ENCODE results near the gene OR8B12.

The OR8B12 gene

DNA sequence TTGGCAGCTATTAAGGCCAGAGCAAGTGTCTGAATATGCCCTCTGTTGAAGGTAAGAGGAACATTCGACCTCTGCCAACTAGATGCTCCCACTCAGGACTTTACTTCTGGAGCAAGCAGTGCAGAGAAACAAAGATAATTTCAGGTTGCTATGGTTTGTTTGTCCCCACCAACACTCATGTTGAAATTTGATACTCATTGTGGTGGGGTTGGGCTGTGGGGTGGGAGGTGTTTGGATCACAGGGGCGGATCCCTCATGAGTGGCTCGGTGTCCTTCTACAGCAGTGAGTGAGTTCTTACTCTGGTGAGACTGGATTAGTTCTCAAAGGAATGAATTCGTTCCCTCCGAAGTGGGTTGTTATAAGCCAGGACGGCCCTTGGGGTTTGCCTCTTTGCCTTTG is 38.4 kb upstream of the OR8B12 start:
- TF ChIP-seq, protein P1, sequence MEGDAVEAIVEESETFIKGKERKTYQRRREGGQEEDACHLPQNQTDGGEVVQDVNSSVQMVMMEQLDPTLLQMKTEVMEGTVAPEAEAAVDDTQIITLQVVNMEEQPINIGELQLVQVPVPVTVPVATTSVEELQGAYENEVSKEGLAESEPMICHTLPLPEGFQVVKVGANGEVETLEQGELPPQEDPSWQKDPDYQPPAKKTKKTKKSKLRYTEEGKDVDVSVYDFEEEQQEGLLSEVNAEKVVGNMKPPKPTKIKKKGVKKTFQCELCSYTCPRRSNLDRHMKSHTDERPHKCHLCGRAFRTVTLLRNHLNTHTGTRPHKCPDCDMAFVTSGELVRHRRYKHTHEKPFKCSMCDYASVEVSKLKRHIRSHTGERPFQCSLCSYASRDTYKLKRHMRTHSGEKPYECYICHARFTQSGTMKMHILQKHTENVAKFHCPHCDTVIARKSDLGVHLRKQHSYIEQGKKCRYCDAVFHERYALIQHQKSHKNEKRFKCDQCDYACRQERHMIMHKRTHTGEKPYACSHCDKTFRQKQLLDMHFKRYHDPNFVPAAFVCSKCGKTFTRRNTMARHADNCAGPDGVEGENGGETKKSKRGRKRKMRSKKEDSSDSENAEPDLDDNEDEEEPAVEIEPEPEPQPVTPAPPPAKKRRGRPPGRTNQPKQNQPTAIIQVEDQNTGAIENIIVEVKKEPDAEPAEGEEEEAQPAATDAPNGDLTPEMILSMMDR (IDR thresholded peaks at IDR 0.05; ENCODE audit: insufficient read depth, low read depth, low read length, missing control alignments), result no peak
- no peak overlapping the region for H3K4me3 ChIP-seq (ENCODE audit: low read length)
- no peak for DNase-seq (ENCODE audit: low read depth)

DNA sequence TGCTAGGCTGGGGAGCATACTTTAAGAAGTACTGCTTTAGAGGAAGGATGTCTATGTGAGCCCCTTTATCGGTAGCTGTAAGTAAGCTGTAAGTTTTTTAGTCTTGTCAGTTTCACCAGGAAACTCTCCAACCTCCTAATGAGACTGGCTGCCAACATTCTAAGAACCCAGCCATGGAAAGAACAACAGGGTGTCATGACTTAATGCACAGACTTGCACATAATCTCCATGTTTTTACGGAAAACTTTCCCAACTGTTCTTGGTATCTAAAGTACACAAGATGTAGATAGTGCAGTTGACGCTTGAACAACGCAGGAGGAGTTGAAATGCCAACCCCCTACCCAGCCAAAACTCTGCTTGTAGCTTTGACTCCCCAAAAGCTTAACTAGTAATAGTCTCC is 35.3 kb upstream of the OR8B12 start:
- no peak for DNase-seq (ENCODE audit: low read depth)
- TF ChIP-seq, protein P1 (IDR thresholded peaks at IDR 0.05; ENCODE audit: insufficient read depth, low read depth, low read length, missing control alignments), result no peak
- H3K4me3 ChIP-seq (ENCODE audit: low read length), result no peak overlapping the region

DNA sequence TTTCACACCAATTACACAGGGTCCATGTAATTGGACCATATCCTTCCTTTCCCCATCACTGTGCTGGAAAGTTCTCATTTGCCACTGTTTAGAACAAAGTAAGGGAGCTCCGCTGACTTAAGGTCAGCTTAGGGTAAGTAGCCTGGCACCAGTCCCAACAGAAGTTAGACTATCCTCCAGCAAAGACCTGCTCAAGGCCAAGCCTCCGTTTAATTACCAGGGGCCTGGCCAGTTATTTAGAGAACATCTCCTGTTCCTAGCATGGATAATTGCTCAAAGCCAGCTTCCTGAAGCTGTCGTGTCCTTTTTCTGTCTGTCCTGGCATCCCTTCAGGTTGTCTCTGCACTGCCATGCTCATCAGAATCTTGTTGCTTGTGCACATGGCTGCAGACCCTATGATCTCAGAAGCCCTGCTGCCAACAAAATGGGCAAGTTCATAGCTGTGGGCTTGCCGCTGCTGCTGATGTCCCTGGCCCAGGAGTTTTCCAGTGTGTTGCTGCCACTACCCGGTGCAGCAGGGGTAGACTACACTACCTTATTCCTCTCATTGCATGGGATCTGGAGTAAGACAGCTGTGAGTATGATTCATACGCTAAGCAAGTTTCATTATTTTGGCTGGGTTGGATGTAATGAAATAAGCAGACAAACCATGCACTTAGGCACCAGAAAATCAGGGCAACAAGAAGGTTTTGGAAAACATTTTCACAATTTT is 34.4 kb upstream of the OR8B12 start:
- TF ChIP-seq, protein P1 (IDR thresholded peaks at IDR 0.05; ENCODE audit: insufficient read depth, low read depth, low read length, missing control alignments), result no peak
- H3K4me3 ChIP-seq (ENCODE audit: low read length), result no peak overlapping the region
- no peak for DNase-seq (ENCODE audit: low read depth)

DNA sequence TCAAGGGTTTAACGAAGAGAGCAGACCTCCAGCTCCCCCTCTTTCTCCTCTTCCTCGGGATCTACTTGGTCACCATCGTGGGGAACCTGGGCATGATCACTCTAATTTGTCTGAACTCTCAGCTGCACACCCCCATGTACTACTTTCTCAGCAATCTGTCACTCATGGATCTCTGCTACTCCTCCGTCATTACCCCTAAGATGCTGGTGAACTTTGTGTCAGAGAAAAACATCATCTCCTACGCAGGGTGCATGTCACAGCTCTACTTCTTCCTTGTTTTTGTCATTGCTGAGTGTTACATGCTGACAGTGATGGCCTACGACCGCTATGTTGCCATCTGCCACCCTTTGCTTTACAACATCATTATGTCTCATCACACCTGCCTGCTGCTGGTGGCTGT is 26.7 kb upstream of the OR8B12 start:
- DNase-seq (ENCODE audit: low read depth), result no peak
- H3K4me3 ChIP-seq (ENCODE audit: low read length), result no peak overlapping the region
- TF ChIP-seq, protein P1 (IDR thresholded peaks at IDR 0.05; ENCODE audit: insufficient read depth, low read depth, low read length, missing control alignments), result no peak

DNA sequence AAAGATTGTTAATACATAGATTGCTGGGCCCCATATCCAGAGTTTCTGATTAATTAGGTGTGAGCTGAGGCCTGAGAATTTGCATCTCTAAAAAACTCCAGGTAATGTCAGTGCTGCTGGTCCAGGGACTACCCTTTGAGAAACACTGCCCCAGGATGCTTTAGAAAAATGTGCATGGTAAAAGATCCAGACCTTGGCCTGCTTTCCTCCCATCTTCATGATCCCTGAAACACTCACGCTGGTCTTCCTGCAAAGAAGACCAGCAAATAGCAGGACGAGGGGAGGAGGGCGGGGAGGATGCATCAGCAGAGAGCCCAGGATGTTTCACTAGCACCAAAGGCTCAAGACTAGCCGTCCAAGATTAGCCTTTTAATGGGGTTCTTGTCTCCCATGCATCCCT is 26.2 kb upstream of the OR8B12 start, which contains the start of gene OR8A1:
OR8A1 (plus strand) TSS at position 301 of the 400 bp plus-strand sequence. CDS start 123 bp downstream, outside the sequence.
- TF ChIP-seq, protein P1 (IDR thresholded peaks at IDR 0.05; ENCODE audit: insufficient read depth, low read depth, low read length, missing control alignments), result no peak
- no peak within 1 kb of the TSS for H3K4me3 ChIP-seq (ENCODE audit: low read length)
- no peak for DNase-seq (ENCODE audit: low read depth)

DNA sequence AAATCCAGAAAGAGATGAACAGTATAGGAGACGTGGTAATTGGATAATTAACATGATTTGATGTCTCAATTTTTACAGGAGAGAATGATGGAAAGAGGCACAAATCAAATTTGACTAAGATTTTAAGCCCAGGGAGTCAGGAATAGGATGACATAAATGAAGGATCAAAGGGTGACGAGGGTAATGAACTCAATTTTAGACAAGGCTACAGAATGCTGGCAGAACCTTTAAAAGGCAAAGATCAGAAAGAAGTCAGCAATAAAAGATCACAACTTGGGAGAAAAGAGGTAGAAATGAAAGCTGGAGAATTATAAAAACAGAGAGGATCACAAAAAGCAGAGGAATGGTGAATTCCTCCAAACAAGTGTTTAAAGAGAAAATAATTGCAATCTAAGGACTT is 13.4 kb upstream of the OR8B12 start:
- no peak overlapping the region for H3K4me3 ChIP-seq (ENCODE audit: low read length)
- TF ChIP-seq, protein P1 (IDR thresholded peaks at IDR 0.05; ENCODE audit: insufficient read depth, low read depth, low read length, missing control alignments), result no peak
- no peak for DNase-seq (ENCODE audit: low read depth)

DNA sequence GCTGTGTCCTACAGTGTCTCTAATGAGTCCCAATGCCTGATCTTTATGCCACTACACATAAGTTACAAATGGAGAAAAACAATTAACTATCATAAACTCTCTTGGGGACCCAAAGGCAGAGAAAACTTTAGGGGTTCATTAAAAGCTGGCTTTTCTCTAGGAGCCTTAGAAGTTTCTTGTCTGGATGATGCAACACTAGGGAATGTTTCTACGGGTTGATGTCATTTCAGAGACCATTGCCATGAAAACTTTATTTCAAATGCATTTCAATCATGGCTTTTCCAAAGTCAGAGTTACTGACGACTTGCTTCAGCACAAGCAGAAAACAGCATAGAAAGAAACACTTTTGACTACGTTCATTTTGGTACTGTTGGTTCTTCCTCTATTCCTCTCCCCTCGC is 8.5 kb upstream of the OR8B12 start:
- TF ChIP-seq, protein P1 (IDR thresholded peaks at IDR 0.05; ENCODE audit: insufficient read depth, low read depth, low read length, missing control alignments), result no peak
- no peak for DNase-seq (ENCODE audit: low read depth)

More for the DNA sequence above, 8.5 kb upstream of the OR8B12 start:
- H3K4me3 ChIP-seq (ENCODE audit: low read length), result no peak overlapping the region

All from epithelial cell of esophagus (primary cell).